Measurements from ENCODE around the gene RBM33.

RBM33 gene

DNA sequence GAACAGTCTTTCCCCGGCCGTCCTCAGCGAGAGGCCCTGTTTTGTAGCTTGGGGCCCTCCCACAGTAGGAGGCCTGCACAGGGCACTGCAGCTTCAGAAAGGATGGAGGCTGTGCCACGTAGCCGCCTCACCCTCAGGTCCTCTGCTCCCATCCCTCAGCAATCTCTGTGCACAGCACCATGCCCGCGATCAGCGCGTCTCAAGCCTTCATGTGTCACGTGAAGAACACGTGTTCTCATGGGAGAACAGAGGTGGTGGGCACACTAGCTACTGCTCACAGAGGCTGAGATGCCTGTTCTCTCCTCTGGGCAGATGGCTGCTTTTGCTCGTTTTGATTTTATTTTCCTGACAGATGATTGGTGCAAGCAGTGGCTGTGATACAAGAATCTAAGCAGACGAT lies 176.3 kb downstream of the RBM33 start:
- no peak overlapping the region for H3K4me3 ChIP-seq
- H3K36me3 ChIP-seq (replicated peaks), result no peaks in the 10 kb centered on the region
- H3K9me3 ChIP-seq, result no peaks in the 10 kb centered on the region
- H3K4me1 ChIP-seq, result no peaks in the 10 kb centered on the region
- in situ Hi-C loops (cut with MboI; ENCODE audit: low sequenced_read_pairs), result loop anchor here (25.0 kb wide), 2 partner anchors 342 to 992 kb away; no protein-coding TSS in a partner anchor
- H3K27me3 ChIP-seq (ENCODE audit: low read depth), result no peaks in the 10 kb centered on the region
- DNase-seq (ENCODE audit: low spot score in 2 of 2), result no peak

DNA sequence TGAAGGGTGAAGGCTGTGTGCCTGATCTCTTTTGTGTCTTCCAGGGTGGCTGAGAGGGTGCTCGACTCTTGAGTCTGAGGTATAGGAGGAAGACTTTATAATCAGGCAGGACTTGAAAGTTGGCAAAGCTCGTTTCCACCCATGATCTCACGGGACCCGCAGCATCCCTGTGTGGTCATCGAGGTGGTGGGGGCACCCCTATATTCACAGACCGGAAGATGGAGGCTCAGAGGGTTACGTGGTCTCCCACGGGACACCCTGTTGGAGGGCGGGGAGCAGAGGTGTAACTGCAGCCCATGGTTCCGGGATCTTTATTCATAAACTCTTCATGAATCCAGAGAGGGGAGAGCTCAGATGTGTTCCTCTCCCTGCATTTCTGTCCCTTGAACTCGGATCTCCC lies 177.4 kb downstream of the RBM33 start:
- Histone ChIP-seq H3K4me3 (no peak overlapping the region), H3K4me1 (no peaks in the 10 kb centered on the region), H3K9me3 (no peaks in the 10 kb centered on the region), H3K36me3 (replicated peaks) (no peaks in the 10 kb centered on the region), H3K27me3 (ENCODE audit: low read depth) (no peaks in the 10 kb centered on the region)
- no peak for DNase-seq (ENCODE audit: low spot score in 2 of 2)
- in situ Hi-C loops (cut with MboI; ENCODE audit: low sequenced_read_pairs), result loop anchor here (25.0 kb wide), 2 partner anchors 340 to 990 kb away; no protein-coding TSS in a partner anchor

DNA sequence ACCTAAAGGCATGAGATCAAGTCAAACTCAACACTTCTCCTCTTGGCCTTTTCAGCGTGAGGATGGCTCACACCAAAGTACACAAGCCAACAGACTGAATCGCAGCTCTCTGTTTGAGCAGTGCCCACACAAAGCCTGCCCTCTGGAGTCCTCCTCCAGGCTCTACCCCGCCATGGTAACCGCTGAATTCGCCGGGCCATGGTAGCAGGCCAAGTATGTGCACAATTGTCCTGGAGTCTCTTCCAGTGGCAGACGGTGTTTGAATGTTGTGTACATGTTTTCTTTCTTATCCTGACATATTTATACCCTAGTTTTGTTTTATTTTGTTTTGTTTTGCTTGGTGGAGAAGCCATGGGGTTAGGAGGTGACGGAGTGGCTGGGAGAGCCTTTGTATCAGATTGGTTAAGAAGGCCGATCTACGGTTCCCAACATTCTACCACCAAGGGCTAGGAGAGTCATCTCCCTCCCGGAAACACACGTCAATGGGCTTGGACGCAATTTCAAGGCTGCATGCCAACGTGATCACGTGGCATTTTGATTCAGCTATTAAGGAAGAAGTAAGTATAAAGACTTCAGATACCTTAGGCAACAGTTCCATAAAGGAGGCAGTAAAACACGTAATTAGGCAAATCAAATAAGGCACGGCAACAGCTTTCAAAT lies 179.9 kb downstream of the RBM33 start:
- no peak for DNase-seq (ENCODE audit: low spot score in 2 of 2)
- no peak overlapping the region for H3K4me3 ChIP-seq
- no peaks in the 10 kb centered on the region for H3K36me3 ChIP-seq (replicated peaks)
- H3K4me1 ChIP-seq, result no peaks in the 10 kb centered on the region
- no peaks in the 10 kb centered on the region for H3K27me3 ChIP-seq (ENCODE audit: low read depth)
- no peaks in the 10 kb centered on the region for H3K9me3 ChIP-seq
- in situ Hi-C loops (cut with MboI; ENCODE audit: low sequenced_read_pairs), result loop anchor here (25.0 kb wide), 2 partner anchors 338 to 988 kb away; no protein-coding TSS in a partner anchor

DNA sequence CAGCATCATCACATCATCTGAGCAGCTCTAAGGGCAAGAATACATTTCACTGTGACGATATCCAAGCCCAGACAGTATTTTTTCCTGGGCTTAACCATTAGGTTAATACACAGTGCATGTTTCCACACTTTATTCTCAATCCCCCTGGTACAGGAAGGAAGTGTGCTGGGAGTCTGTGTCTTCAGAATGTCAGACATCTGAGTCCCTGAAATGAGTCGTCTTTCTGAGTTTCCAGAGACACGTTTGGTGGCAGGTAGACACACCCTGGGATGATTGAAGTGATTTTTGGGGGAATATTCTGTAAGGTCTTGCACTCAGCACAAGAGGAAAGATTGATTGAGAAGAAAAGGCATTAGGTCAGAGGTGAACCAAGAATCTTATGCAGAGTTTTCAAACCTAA lies 180.9 kb downstream of the RBM33 start:
- in situ Hi-C loops (cut with MboI; ENCODE audit: low sequenced_read_pairs), result no loop called here
- no peak for DNase-seq (ENCODE audit: low spot score in 2 of 2)
- H3K36me3 ChIP-seq (replicated peaks), result no peaks in the 10 kb centered on the region

DNA sequence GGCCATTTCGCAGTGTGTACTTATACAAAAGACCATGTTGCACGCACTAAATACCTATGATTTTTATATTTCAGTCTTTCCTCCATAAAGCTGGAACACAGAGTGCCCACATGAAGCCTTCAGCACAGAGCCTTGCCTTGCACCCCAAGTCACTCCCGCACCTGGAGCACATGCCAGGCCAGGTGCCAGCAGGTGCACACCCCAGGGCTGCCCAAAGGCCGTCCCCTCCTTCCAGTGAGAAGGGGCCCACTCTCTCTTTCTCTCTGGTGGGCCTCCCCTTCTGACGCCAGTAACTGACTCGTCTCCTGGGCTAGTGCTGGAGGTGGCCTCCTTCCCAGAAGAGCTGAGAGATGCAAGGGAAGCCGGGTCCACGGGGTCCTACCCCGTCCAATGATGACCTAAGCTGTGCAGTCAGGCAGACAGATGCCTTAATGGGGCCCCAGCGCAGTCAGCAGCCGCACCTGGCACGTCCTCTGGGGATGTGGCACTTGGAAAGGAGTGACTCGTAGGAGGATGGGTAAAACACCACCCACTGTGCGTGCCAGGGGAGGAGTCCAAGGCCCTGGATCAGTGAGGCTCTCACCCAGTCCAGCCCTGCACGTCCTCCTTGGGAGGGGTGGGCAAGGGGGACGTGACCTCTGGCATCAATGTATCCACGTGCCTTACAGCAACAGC lies 185.5 kb downstream of the RBM33 start:
- in situ Hi-C loops (cut with MboI; ENCODE audit: low sequenced_read_pairs), result no loop called here
- no peaks in the 10 kb centered on the region for H3K27me3 ChIP-seq (ENCODE audit: low read depth)
- H3K4me1 ChIP-seq, result no peaks in the 10 kb centered on the region
- no peak overlapping the region for H3K4me3 ChIP-seq
- no peak for DNase-seq (ENCODE audit: low spot score in 2 of 2)
- no peaks in the 10 kb centered on the region for H3K36me3 ChIP-seq (replicated peaks)
- H3K9me3 ChIP-seq, result no peaks in the 10 kb centered on the region

More for the DNA sequence above, 180.9 kb downstream of the RBM33 start:
- Histone ChIP-seq H3K4me3 (no peak overlapping the region), H3K4me1 (no peaks in the 10 kb centered on the region), H3K9me3 (no peaks in the 10 kb centered on the region), H3K27me3 (ENCODE audit: low read depth) (no peaks in the 10 kb centered on the region)
